D341Med (cell line): ENCODE measurements around the gene PLEKHA3.
"Not testable (repeated sequence)": the region's sequence is repeated elsewhere in the genome, so short reads cannot be mapped to it uniquely, and the experiment has no call there.

Experiments used
- DNase-seq: peaks from one replicate; pipeline ENCODE4 v3.0.0; 2012; ENCODE audit warnings: low spot score

Gene PLEKHA3

DNA sequence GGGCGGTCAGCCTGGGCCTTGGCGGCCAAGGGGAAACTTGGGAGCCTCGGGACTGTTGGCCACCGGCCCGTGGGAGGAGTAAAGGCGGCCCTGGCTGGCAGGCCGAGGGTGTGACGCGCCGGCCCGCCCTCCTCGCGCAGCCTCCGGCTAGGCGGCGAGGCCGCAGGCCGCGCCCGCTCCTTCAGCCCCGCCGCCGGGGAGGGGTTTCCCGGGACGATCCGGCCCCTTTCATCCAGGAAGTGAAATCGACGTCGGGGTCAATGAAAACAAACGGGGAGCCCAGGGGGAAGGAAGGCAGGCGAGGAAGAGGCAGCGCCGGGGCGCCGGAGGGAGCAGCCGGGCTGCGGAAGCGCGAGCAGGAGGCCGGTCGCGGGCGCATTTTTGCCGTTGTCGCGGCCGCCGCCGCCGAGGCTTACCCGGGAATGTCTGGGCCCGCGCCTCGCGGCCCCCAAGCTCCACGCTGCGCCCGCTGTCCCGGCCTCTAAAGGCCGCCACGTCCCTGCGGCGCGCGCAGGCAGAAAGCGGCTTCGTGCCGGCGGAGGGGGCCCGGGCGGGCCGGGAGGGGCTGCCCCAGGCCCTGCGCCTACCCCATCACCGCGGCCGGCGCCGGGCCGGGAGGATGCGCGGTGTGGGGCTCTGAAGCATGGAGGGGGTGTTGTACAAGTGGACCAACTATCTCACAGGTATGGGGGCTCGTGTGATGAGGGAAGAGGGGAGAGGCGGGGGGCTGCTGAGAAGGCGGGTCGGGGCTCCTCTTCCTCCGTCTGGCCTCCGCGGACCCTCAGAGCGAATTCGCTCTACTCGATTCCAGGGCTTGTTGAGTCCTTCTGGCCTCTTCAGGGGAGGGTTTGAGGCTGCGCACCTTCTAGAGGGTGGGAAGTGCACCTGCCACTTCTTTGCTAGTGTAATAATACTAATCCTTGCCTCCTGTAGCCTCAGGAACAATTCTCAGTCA lies at the start of gene PLEKHA3:
Gene PLEKHA3, plus strand, starts transcription at position 231 of the 955 bp plus-strand sequence. Its CDS starts 413 bp downstream, at position 644.
- peak; percentile 90 for DNase-seq

DNA sequence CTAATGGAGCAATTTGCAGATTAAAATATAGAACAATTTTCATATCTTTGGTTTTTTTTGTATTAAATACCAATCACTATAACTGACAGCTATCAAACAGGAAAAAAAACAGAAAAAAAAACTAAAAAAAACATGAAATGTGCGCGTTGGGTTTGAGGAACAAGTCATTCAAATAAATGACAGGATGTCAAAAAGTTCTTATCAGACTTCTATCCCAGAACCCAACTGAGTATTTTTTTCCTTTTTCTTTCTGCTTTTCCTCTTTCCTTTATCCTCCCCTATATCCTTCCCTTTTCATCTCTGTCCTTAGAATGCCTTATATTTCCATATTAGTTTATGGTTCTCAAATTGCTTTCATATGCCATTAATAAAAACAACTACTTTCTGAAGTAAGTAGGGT lies 43.6 kb upstream of the PLEKHA3 start:
- no peak for DNase-seq

GRCh38 chr2:178441426-178441825 lies 38.8 kb upstream of the PLEKHA3 start:
- no peak for DNase-seq

DNA sequence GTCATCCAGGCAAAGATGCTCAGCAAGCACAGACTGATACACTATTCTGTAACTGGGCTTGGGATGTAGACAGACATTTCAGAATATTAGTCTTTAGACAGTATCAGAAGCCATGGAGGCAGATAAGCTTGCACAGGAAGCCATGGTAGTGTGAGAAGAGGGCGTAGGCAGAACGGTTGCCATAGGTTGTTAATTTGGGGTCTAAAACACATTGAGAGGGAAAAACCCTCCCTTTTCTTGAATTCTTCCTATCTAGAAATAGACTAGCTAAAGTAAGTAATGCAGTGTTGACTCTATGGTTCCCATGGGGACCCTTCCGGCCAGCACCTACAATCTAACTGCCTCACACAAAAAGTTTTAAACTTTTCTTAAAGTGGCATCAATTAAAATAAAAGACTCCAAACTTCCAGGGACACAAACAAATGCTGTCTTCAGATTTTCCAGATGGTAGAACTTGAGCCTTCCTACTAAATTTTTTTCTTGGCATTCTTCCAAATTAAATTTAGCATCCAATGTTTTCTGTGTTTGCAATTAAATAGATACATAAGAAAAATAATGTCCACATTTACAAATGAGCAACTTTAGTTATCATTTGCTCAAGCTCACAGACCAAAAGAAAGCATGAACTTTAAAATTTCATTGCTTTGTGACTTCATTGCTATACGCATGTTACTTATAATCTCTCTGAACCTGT lies 31.1 kb upstream of the PLEKHA3 start:
- no peak for DNase-seq

DNA sequence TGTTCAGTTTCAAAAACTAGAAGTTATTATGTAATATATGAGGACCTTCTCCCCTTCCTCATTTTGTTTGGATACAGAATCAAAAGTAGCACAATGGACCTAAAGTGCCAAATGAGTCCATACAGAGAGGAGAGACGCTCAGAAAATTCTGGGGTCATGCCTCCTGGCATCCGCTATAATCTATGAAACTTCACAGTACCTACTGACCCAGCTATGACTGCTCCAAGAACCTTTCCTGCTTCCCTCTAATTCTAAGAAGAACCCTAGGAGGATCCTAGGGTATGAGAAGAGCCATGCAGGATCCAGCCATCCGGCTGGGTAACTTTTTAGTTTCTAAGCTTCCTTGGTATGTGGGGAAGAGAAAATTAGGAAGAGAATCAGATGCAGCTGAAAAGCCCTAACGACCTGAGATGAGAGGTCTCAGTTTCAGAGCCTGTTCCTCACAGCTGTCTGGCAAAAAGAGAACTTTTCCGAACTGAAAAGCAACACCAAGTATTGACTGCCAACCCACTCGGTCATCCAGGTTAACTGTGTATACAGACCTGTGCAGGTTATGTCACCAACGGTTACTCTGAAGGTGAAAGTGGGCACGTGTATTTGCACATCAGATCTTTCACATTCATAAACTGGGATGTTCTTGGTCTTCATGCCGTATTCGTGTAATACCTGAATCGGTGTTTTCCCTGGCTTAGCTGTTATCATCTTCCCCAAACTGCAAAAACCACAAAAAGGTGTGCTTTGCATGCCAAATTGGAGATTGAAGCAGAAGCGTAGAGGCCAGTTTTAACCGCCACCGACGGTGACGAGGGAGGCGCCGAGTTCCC lies 30.3 kb upstream of the PLEKHA3 start:
- DNase-seq, result no peak

GRCh38 chr2:178450524-178450773 lies 29.8 kb upstream of the PLEKHA3 start:
- DNase-seq, result no peak

DNA sequence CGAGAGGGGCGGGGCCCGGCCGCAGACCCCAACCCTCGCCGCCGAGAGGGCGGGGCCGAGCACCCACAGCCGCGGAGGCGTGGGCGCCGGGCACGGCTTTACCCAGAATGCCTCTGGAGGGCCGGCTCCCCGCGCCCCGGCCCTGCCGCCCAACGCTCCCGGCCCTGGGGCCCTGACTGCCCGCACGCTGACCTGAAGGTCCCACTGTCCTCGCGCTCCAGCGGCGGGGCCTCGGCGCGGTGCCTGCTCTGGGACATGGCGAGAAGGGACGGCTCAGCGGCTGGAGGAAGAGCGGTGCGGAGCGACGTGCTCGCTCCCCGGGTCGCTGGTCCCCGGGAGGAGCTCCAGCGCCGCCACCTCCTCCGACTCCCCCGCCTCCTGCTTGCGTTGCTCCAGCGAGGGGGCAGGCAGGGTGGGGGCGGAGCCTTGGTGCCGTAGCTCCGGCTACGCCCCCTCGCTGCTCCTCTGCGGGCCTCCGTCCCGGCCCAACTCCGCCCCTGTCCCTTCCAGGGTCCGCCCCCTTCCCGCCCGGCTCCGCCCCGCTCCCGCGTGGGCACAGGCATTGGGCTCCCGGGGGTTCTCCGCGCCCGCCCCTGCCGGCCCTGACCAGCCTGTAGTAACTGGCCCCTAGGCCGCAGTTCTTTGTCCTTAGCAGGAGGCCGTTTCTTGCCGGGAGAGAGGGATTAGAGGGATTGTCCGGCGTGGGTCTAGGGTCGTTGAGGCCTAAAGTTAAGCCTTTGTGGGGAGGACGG lies 29.3 kb upstream of the PLEKHA3 start, which contains the start of the genes PJVK and PRKRA:
Gene PJVK, plus strand, starts transcription at position 605 of the 752 bp plus-strand sequence. CDS start 2,032 bp downstream, outside the sequence.
Gene PRKRA, minus strand, starts transcription at position 402 of the 752 bp plus-strand sequence. Its CDS starts 145 bp downstream, at position 257.
- peak; percentile 96 for DNase-seq

- DNase-seq, result no peak
These were observed 27.9 kb upstream of the PLEKHA3 start for GRCh38 chr2:178452334-178452733.

DNA sequence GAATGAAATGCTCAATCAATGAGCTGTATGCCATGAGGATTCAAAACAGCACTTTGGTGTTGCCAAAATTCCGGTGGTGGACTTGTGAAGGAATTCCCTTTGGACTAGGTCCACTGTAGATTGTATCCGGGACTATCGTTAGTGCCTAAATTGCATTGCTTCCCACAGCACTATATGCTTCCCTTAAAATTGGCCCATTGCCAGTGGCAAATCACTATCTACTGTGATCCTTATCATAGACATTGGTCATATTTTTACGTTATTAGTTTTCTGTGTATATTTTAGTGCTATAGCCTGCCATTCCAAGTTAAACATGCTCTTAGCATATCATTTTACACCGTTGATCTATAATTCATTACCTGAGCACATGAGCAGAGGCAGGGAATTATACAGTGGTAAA lies 27.4 kb upstream of the PLEKHA3 start:
- no peak for DNase-seq

- no peak for DNase-seq
These were observed 24.3 kb upstream of the PLEKHA3 start for GRCh38 chr2:178455947-178456346.

- no peak for DNase-seq
These were observed 22.8 kb upstream of the PLEKHA3 start for GRCh38 chr2:178457390-178457886.

DNA sequence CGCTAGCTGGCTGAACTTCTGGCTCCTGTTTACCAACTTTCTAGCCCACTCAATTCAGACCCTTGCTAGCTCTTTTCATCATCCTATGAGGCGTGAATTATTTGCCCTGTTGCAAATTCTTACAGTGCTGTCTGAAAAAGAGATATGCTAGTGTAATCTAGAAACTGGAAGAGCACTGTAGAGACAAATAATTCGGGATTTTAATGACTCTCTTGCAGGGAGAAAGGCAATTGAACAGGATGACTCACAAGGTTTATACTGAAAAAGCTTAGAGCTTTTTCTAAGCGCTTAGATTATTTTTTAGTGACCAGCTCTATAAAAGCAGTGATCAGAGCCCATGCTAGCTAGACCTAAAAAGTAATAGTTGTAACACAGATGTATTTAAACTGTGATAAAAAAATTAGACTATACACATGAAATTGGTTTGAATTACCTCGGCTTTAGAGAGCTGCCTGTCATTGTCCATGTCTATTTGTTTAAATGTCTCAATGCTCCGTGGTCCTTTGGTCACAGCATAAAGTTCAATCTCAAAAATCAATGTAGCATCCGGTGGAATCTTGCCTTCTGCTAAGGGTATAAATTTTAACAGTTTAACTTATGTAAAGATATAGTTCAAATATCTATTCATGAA lies 10.9 kb upstream of the PLEKHA3 start:
- DNase-seq, result no peak

- not testable (repeated sequence) for DNase-seq
These were observed 8.9 kb upstream of the PLEKHA3 start for GRCh38 chr2:178471313-178471712.

GRCh38 chr2:178473373-178473772 lies 6.9 kb upstream of the PLEKHA3 start:
- DNase-seq, result no peak

DNA sequence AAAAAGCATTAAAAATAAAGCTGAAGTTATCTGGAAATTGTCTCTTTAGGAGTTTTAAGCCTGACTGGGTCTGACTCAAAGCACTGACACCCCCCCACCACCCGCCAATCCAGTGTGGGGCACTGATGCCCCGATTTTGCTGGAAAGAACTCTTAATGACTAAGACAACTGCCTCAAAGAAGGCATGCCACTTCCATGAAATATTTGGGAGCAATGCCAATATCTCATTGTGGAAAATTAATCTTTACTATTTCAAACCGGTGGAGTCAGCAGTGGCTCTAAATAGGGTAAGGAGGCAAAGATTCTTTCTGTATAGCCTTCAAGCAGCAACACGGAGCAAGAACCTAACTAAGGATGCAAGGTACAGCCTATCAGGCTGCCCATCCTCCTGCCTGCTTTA lies 6.3 kb upstream of the PLEKHA3 start:
- no peak for DNase-seq

GRCh38 chr2:178474560-178474959 lies 5.7 kb upstream of the PLEKHA3 start:
- DNase-seq, result no peak

DNA sequence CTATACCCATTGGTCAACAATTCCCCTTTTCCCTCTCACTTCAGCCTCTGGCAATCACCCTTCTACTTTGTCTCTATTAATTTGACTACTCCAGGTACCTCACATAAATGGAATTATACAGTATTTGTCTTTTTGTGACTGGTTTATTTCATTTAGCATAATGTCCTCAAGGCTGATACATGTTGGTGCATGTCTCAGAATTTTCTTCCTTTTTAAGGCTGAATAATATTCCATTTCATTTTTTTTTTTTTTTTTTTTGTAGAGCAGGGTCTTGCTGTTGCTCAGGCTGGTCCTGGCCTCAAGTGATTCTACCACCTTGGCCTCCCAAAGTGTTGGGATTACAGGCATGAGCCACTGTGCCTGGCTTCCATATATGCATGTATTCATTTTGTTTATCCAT lies 3.8 kb upstream of the PLEKHA3 start:
- DNase-seq, result no peak

DNA sequence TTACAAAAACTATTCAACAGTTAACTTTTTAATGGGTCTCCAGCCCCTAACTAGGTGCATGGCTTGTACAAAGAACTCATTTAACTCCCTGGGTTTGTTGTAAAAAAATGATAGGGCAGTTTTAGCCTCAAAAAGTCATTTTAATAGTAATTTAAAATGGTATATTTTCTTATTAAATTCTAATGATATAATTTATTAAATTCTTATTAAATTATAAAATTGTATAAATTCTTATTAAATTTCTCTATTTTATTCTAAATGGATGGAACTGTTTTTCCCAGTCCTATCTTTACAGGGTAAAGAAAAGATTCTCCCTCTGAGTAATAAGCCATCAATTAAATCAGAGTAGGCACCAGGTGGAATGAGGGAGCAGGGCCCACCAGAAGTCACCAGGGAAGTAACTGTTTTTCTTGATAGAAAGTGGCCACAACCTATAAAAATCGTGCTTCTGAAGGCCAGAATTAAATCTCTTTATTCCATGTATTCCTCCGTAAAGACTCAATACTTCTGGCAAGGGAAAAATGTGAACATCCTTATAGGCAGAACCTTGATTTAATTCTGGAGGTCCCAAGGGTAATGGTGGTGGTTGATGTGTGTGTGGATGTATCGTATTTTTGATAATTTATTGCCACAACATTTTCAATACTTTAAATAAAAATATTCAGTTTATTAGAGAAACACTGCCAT lies 2.7 kb upstream of the PLEKHA3 start:
- DNase-seq, result peak; percentile 22

DNA sequence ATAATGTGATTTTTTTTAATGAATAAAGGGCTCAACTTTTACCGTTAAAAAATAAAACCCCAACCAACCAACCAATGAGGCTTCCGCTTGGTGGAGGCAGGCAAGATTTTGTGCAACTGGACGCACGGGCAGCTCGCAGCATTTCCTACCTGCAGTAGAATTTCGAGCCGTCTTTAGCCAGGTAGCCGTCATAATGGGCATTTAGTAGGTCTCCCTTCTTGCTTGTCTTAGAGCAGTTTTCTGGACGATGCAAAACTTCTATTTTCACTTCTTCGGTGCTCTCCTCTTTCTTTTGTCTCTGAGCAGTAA lies 2.2 kb upstream of the PLEKHA3 start:
- peak; percentile 25 for DNase-seq
